ENCODE measurements around the gene SRPX.

Gene SRPX

DNA sequence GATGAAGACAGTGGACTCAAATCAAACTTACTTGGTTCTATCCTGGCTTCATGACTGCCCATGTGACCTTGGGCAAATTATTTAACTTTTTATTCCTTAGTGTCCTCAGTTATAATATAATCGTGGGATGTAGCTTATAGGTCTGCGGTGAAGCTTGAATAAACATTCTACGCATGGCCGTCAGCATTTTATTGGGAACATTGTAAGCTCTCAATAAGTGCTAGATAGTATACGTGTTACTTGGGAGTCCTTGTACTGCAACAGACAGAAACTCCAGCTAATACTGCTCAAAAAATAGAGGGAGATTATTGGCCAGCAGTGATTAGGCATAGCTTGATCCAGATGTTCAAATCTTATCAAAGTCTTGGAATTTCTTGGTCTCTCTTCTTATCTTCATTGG, 109.5 kb downstream of the SRPX start:
- TF ChIP-seq MYC (IDR thresholded peaks at IDR 0.05; ENCODE audit: low read depth, low read length) (no peak), POLR2A (IDR thresholded peaks at IDR 0.05; ENCODE audit: extremely low read depth, insufficient read length) (no peak)
- TF ChIP-seq, protein P1, sequence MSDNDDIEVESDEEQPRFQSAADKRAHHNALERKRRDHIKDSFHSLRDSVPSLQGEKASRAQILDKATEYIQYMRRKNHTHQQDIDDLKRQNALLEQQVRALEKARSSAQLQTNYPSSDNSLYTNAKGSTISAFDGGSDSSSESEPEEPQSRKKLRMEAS (IDR thresholded peaks at IDR 0.05; ENCODE audit: low read depth, low read length), result no peak
- TF ChIP-seq, protein P2, sequence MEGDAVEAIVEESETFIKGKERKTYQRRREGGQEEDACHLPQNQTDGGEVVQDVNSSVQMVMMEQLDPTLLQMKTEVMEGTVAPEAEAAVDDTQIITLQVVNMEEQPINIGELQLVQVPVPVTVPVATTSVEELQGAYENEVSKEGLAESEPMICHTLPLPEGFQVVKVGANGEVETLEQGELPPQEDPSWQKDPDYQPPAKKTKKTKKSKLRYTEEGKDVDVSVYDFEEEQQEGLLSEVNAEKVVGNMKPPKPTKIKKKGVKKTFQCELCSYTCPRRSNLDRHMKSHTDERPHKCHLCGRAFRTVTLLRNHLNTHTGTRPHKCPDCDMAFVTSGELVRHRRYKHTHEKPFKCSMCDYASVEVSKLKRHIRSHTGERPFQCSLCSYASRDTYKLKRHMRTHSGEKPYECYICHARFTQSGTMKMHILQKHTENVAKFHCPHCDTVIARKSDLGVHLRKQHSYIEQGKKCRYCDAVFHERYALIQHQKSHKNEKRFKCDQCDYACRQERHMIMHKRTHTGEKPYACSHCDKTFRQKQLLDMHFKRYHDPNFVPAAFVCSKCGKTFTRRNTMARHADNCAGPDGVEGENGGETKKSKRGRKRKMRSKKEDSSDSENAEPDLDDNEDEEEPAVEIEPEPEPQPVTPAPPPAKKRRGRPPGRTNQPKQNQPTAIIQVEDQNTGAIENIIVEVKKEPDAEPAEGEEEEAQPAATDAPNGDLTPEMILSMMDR (IDR thresholded peaks at IDR 0.05; ENCODE audit: low read depth, low read length), result no peak
- DNase-seq (ENCODE audit: low read depth), result no peak
- no peak overlapping the region for H3K4me3 ChIP-seq (ENCODE audit: low read depth, low read length)

DNA sequence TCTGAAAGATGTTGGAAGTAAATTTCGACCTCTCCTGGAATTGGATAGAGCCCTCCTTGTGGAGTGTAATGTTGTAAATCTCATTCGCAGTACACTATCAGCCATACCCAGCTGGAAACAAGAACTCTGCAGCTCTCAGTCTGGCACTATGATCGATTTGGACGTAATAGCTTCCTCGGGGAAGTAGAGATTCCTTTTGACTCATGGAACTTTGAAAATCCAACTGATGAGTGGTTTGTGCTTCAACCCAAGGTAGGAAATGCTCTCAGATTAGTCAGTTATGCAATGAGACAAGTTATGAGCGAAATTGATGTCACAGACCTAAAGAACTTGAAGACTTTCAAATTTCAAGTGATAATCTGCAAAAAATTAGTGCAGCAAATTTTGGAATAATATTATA, 110.4 kb downstream of the SRPX start:
- no peak overlapping the region for H3K4me3 ChIP-seq (ENCODE audit: low read depth, low read length)
- TF ChIP-seq, protein P1 (IDR thresholded peaks at IDR 0.05; ENCODE audit: low read depth, low read length), result no peak
- TF ChIP-seq POLR2A (IDR thresholded peaks at IDR 0.05; ENCODE audit: extremely low read depth, insufficient read length) (no peak), MYC (IDR thresholded peaks at IDR 0.05; ENCODE audit: low read depth, low read length) (no peak)
- TF ChIP-seq, protein P2 (IDR thresholded peaks at IDR 0.05; ENCODE audit: low read depth, low read length), result no peak

DNA sequence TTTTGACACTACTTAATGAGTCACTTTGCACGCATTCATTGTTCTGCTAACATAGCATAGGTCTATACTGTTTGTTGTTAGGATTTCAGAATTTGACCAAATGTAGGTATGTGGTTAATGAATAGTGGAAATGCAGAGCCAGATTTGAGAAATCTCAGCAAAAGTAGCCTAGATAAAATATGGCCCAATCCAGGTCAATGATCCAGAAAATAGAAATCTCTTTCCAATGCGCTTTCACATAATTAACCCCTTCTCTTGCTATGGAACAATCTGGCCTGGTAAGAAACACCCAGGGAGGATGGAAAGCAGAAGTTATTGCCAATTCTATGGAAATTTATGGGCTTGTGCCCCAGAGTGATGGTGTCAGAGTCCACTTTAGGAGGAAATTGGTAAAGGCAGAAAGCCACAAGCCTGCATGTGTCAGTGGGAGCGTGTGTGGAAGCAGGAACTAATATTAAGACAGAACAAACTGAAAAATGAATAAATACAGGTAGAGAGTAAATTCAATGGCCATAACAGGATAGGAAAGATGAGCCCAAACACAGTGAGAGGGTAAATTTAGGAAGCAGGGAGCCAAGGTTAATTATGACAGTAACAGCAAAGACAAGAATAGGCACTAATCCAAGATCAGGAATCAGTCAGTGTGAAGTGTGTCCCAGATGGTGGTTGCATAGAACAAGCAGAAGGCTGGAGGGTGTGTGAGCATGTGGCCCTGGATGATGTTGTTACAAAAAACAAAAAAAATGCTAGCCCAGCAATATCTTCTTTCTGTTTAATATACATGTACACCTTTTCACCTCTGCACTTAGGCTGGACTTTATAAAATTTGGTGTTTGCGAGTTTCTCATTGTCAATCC, 111.4 kb downstream of the SRPX start:
- DNase-seq (ENCODE audit: low read depth), result no peak
- TF ChIP-seq, protein P2 (IDR thresholded peaks at IDR 0.05; ENCODE audit: low read depth, low read length), result no peak
- TF ChIP-seq POLR2A (IDR thresholded peaks at IDR 0.05; ENCODE audit: extremely low read depth, insufficient read length) (no peak), MYC (IDR thresholded peaks at IDR 0.05; ENCODE audit: low read depth, low read length) (no peak)
- TF ChIP-seq, protein P1 (IDR thresholded peaks at IDR 0.05; ENCODE audit: low read depth, low read length), result no peak
- H3K4me3 ChIP-seq (ENCODE audit: low read depth, low read length), result no peak overlapping the region

More for the DNA sequence above, 110.4 kb downstream of the SRPX start:
- no peak for DNase-seq (ENCODE audit: low read depth)

DNA sequence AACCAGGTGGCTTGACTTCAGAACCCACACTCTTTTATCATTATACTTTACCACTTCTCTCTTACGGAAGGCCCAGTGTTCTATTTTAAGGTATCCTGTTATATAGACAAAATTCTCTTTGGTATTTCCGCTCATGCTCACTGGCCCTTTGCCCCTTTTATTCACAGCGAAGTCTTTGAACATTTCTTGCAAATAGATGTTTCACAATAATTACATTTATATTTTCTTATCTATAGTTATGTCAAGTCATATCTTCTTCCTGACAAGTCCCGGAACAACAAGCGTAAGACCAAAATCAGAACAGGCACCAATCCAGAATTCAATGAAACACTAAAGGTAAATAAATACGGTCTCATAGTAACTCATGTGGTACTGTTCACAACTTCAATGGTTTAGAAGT, 112.3 kb downstream of the SRPX start:
- H3K4me3 ChIP-seq (ENCODE audit: low read depth, low read length), result no peak overlapping the region
- TF ChIP-seq, protein P2 (IDR thresholded peaks at IDR 0.05; ENCODE audit: low read depth, low read length), result no peak
- DNase-seq (ENCODE audit: low read depth), result no peak

DNA sequence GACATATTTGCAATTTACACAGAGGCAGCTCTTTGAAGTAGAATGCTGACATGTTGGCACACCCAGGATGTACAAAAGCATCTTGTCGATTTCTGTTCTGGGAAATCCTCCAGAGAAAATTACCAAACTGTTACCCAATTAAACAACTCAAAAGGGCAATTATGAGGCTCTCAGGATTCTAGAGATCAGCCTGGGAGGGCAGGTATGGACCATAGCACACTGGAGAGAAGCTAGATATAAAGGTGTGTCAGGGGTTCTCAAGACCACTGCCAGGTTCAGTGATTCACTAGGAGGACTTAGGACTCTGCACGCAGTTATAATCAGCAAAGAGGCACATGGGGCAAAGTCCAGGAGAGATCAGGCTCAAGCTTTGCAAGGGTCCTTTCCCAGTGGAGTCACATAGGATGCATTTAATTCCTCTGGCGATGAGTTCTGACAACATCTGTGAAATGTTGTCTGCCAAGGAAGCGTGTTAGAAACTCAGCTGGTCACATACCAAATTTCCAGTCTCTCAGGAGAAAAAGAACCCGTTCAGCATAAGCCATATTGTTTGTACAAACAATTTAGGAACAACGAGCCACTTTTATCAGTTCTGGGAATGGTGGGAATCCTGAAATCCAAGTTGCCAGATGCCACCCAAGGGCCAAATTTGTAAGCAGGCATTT, 113.5 kb downstream of the SRPX start:
- no peak for TF ChIP-seq MYC (IDR thresholded peaks at IDR 0.05; ENCODE audit: low read depth, low read length)
- TF ChIP-seq, protein P1 (IDR thresholded peaks at IDR 0.05; ENCODE audit: low read depth, low read length), result no peak
- TF ChIP-seq POLR2A (IDR thresholded peaks at IDR 0.05; ENCODE audit: extremely low read depth, insufficient read length), result no peak
- TF ChIP-seq, protein P2 (IDR thresholded peaks at IDR 0.05; ENCODE audit: low read depth, low read length), result no peak
- no peak for DNase-seq (ENCODE audit: low read depth)
- H3K4me3 ChIP-seq (ENCODE audit: low read depth, low read length), result no peak overlapping the region

All from NB4 (cell line).